Activated naive CD4-positive, alpha-beta T cell treated with anti-CD3 and anti-CD28 coated beads, Interleukin-2, amount 50 U/mL, for 16 hours (primary cell): ENCODE data around the gene ETFB.
"Not testable (repeated sequence)": the region's sequence is repeated elsewhere in the genome, so short reads cannot be mapped to it uniquely, and the experiment has no call there.

Experiments used
- DNase-seq: peaks from one replicate; pipeline ENCODE4 v3.0.0-alpha.2; 2020

The ETFB gene

DNA sequence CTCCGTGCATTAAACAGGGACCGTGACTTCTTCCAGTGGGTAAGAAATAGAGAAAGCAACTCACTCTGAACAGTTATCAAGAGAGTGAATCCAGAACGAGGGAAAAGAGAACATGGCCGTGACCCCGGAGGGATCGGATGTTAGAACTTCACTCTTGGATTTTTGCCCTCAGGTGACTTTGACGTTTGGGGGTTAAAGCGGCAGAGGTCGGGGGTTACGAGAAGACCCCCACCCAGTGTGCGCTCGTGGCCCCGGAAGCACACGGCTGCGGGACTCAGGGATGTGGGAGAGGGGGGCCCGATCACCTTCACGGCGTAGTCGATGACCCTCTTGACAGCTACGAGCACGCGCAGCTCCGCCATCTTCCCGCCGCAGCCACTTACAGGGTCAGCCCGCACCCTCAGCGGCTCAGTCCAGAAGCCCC lies at the start of gene ETFB:
ETFB (minus strand) TSS at position 424 of the 424 bp plus-strand sequence; CDS start at position 362, 62 bp downstream.
- DNase-seq = no peak

DNA sequence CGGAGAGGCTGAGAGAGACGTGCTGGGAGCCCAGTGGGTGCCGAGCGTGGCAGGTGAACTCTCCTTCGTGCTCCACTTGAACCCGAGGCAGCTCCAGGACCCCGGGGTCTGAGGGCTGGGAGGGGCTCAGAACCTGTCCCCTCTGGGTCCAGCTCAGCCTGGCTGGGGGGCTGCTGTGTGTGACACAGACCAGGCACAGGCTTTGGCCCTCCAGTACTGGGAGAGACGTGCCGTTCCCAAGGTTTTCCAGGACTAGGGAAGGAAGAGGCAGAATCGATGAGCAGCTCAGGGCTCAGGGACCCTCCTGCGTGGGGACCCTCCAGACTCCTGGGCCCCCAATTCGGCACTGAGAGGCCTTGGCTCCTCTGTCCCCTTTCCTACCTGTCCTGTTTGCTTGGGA lies 49.0 kb upstream of the ETFB start:
- no peak for DNase-seq

DNA sequence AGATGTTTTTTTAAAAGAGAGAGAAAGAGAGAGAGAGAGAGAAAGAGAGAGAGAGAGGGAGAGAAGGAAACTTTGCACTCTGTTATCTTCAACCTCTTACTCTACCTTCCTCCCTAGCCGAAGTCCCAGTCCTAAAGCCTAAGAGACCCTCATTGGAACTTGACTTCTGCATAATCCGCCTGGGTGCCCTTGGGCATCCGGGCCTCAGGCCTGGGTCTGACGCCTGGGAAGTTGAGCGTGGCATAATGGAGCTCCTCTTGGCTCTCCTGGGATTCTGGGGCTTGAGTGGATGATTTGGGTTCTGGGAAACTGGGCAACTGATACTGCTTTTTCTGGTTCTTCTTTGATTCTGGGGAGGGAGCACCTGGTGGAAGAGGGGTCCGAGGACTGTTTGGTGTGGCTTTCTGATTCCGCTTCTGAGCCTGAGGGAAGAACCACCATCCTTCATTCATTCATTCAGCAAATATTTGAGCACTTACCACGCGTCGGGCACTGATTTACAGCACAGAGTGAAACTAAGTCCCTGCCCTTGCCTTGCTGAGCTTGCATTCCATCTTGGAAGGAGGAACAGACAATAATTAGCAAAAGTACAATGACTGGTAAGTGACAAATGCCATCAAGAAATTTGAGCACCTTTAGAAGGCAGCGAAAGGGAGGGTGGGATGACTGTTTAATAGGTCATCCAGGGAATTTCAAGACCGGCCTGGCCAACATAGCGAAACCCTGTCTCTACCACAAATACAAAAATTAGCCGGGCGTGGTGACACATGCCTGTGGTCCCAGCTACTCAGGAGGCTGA lies 45.0 kb upstream of the ETFB start:
- DNase-seq = no peak

DNA sequence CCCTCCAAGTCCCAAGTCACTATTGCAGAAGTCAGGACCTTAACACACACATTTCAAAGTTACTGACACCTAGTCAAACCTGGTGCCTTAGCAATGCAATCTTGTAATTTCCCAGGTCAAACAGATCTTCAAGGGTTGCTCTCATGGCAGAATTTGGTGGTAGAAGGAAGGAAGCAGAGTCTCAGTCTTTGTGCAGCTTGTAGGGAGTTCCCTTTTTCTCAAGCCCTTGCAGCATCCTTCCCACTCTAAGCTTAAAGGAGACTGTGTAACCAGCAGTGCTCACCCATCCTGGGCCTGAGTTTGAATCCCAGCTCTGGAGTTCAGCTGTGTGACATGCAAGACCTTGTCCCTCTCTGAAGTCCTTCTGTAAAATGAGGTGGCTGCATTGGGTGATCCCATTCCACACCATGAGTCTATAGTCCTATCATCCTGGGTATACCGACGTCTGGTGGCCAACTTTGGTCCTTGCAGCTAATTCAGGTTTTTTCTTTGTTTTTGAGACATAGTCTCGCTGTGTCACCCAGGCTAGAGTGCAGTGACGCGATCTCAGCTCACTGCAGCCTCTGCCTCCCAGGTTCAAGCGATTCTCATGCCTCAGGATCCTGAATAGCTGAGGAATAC lies 41.4 kb upstream of the ETFB start:
- DNase-seq = no peak

DNA sequence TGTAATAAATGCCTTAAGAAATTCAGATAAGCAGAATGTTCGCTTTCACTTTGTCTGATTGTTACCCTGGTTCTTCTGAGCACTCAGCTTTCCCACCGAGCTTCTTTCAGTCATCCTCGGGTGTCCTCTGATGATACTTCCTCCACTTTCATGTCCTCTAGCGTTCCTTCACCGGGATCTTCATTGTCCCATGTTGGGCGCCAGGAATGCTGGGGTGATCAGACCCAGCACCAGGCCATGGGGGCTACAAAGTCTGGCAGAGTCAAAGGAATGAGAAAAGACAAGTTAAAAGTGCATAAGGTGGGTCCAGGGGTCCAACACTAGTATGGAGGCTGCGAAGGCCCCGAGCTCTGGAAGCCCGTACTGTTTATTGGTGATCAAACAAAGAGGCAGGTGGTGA lies 35.9 kb upstream of the ETFB start:
- no peak for DNase-seq

DNA sequence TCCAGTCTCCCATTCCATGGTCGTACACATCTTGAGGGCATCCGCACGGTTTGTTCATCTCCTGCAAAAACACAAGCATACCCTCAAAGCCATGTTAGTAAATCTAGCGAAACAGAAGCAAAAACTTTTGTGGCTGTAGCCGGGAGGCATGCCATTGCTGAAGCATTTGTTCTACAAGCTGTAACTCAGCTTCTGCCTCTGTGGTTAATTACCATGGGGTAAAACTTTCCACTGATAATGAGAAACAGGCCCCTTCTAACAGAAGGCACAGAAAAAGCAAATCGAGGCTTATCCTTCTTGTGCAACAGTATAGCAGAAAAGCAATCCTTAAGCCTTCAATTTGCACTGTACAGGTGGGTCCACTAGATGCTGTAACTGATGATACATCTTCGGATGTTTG lies 33.7 kb upstream of the ETFB start:
- not testable (repeated sequence) for DNase-seq

DNA sequence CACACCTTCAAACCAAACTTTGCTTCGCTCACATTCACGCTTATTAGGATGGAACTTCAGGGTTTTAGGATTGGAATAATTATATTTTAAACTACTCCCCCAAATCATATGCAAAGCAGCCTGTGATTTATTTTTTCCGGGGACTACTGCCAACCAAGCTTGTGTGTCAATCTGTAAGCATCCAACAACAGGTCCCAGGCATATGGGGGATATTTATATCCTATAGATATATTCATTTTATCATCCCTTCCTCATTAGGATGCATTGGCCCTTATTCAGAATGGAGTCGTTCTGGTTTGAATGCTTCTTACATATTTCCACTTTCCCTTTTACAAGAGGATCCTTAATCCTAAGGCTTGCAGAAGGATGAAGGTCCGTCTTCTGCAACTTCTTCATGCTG lies 33.0 kb upstream of the ETFB start:
- no peak for DNase-seq

DNA sequence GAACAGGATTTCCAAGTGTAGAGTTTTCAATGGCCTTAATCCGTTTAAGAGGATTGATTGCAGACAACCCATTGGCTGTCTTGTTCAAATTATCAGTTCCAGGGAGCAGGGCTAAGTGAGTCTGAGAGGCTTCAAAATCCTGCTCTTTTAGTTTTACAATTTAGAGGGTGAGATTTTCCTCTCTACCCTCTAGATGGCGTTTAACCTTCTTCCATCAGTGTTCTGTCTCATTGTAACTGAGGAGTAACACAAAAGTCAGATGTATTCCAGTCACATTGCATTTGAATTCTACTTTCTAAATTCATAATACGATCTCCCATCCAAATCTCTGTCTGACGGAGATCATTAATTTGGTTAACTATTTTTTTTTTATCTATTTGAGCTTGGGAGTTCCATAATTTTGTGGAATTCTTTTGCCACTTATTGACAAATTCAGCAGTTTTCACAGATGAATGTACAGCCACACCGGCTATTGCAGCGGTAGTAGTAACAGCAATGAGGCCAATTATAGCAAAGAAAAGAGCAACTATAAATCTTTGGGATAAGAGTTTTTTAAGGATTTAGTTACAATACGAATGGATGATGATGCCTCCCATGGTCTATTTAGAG lies 32.0 kb upstream of the ETFB start:
- DNase-seq = no peak

DNA sequence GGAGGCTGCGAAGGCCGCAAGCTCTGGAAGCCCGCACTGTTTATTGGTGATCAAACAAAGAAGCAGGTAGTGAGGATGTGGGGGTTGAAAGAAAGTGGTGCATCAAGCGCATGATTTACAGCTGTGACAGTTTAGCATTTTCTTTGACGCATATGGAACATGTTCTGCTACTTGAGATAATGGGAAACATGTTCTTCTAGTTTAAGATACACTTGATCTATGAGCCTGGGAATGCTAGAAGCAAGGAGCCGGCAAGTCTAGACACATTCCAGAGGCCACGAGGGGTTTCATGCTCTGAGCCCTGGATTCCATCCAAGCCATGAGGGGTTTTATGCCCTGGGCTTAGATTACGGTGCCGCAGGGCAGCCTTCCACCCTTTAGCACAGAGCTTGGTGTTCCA lies 31.3 kb upstream of the ETFB start:
- DNase-seq = not testable (repeated sequence)

DNA sequence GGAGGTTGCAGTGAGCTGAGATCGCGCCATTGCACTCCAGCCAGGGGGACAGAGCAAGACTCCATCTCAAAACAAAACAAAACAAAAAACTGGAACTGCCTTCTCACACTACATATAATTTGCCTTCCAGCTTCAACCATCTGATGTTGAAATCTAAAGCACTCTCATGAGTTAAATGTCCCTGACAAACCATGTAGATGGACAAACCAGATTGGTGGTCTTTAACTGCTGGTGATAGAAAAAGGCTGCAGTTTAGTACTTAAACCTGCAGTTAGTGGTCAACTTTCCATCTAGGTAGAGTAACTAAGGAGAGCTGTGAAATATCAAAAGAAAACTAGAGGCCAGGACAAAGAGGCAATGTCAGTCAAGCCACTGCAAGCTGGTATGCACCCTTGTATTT lies 30.0 kb upstream of the ETFB start:
- DNase-seq = no peak

DNA sequence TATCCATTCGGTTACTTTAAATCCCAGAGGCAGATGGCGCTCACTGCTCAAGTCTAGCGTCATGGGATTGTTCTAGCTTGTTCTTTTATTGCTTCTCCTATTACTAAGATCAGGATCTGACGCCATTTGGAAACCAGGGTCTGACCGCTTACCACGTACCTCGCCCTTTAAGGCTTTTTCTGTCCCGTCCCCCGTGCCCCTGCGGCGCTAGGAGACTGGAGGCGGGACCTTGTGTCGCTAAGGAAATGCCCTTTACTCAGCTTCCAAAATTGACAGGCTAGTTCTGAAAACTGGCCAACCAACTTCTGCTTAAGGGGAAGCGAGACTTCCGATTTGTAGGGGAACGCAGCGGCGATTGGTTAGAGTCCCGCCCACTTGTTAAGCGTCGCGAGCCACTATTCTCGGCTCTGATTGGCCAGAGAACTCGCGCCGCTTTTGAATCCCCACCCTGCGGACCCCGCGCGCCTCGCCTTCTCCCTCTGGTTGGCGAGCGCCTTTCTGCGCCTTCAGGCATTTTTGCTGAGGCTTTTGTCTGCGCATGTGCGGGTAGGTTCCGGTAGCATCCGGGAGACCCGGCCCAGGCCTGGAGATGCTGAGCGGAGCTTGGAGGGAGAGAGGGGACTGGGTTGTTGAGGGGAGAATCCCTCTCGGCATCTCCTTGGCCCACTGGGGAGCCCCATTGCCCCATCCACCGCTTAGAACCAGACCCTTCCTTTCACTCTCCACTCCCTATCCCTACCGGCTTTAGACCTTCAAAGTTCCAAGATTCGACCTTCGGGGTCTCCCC lies 28.1 kb upstream of the ETFB start:
- DNase-seq = peak; percentile 86

DNA sequence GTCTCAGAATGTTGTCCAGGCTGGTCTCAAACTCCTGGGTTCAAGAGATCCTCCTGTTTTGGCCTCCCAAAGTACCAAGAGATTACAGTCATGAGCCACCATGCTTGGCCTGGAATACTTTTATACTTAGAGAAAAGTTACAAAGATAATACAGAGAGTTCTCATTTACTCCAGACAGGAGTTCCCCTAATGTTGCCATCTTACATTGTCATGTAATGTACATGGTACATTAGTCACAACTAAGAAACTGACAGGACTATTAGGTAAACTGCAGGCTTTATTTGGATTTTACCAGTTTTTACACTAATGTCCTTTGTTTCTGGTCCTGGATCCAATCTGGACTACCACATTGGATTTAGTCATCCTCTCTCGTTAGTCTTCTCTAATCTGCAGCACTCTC lies 26.5 kb upstream of the ETFB start:
- DNase-seq = no peak

DNA sequence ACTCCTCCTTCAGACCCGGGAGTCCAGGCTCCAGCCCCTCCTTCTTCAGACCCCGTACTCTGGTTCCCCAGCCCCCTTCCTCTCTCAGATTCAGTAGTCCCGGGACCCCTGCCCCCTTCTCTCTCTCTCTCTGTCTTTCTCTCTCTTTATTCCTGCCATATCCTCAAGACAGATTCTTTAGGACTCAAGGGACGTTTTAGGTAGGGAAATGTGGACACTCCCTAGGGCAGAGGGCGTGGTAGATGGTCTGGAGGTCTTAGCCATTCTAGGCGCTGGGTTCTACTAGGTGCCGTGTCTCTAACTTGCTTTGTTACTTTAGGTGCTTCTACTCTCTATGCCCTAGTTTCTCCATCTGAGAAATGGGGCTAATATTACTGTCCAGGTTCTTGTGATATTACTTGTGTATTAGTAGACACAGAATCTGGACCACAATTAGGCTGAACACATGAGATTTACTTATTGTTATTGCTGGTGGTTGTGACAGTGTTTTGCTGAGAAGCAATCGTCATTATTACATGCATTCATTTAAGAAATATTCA lies 25.0 kb upstream of the ETFB start:
- no peak for DNase-seq

DNA sequence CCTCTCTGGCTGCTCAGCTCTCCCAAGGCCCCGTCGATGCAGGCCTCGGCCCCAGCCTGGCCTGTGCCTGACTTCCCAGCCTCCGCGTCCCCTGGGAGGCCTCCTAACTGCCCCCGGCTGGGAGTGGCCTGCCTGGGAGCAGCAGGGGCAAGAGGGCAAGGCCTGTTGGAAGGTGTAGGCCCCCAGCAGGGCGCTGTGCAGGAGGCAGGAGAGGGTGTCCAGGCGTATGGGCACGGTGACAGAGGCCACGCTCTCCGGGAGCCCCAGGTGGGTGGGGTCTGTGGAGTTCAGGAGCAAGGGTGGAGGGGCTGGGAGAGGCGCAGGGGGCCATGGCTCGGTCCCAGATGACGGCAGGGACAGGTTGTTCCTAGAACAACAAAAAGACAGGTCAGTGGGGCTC lies 23.0 kb upstream of the ETFB start:
- DNase-seq = no peak

DNA sequence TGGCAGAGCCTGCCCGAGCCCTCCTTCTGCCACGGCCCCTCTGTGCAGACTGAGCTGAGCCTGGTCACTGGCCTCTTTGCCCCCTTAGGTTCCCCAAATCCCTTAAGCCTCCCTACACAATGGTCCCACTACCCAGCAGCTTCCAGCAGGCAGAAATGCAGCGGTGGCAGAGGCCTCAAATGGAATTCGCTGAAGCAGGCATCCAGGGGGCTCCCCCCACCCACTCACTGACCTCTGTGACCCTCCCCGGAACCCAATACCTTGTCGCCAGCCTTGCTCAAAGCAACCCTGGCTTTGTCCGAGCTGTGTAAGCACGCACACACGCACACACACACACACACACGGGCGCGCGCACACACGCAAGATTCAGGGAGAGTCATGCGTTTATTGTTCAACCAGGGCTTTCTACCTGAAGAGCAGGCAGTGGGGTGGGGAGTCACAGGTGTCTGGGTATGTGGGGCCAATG lies 21.8 kb upstream of the ETFB start, which contains the start of gene LIM2:
LIM2 (minus strand) TSS at position 51 of the 466 bp plus-strand sequence. CDS start 531 bp downstream, outside the sequence.
- no peak for DNase-seq

DNA sequence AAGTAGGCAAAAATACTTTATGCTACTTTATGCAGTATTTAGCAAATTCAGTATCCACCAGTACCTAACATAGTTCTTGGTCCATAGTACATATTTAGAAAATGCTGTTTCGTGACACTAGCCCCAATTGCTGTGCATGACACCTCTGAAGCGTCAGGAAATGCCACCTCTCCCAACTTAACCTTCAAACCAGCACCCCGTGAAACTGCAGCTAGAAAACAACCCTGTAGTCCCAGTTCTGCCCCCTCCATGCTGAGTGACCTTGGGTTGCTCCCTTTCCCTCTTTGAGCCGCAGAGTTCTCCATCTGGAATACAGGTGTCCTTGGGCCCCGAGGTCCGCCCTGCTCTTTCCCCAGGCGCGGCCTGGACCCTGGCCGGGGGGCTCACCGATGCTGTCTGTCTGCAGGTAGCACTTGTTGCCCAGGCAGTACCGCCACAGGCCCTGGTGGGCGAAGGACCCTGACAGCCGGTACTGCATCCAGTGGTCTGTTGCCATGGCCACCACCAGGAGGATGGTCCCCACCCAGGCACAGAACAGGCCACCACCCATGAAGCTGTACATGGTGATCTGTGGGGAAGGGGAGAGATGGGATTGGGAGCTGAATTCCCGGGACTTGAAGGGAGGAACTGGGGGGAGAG lies 20.8 kb upstream of the ETFB start:
- DNase-seq = no peak

DNA sequence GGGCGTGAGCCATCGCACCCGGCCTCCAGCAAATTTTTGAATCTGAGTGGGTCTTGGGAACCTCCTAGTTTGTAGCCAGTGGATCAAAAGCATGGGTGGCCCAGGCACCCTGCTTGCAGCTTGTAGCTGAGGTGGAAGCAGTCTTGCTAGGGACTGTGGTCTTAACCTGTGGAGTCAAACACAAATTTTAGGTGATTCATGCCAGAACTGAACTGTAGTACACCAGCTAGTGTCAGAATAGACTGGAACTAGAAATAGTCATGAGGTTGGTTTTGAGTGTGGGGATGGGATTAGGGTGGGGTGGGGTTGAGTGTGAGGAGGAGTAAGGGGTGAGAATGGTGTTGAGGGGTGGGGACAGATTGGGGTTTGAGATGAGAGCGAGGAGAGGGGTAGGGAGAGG lies 15.8 kb upstream of the ETFB start:
- no peak for DNase-seq

DNA sequence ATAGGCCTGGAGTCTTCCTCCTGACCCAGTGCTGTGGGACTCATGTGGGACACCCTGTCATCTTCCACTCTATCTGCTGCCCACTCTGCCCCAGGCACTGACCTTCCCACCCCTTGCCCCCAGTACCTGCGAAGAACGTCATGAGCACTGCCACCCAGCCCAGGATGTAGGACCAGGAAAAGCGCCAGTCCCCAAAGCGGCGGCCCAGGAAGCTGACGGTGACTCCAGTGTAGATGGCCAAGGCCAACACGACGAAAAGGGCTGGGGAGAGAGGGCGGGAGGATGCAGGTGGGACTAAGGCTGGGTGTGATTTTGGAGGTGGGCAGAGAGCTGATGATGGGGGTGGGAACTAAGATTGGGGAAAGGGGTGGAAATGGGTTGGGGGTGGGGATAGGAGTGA lies 14.2 kb upstream of the ETFB start:
- DNase-seq = no peak

DNA sequence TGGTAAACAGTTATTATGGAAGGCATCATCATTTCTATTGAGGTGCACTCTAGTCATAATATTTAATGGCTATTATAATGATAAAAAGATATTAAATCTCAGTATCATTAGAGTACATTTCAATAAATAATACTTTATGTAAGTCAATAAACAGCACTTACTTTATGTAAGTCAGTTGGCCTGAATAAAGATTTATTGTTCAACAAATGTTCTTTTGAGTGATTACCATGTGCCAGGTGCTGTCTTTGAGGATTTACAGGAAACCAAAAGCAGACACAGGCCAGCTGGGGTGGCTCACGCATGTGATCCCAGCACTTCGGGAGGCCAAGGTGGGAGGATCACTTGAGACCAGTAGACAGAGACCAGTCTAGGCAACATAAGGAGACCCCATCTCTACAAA lies 11.2 kb upstream of the ETFB start:
- DNase-seq = no peak

DNA sequence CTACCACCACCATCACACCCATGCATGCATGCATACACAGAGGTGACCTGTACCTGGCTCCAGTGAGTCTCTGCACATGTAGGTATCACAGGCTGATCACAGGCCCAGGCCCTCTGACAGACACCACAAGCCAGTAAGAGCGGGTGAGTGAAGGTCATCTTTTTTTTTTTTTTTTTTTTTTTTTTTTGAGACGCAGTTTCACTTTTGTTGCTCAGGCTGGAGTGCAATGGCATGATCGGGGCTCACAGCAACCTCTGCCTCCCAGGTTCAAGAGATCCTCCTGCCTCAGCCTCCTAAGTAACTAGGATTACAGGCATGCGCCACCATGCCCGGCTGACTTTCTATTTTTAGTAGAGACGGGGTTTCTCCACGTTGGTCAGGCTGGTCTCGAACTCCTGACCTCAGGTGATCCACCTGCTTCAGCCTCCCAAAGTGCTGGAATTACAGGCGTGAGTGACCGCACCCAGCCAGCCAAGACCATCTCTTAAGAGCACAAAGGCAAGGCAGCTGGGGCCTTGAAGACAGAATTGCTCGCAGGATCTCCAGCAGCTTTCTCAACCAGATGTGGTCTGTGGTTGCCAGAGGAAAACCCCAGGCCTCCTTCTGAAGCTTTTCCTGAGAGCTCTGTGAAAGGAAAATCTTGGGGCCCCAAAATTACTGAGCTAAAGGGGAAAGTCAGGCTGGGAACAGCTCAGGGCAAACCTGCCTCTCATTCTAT lies 9.5 kb upstream of the ETFB start:
- no peak for DNase-seq

DNA sequence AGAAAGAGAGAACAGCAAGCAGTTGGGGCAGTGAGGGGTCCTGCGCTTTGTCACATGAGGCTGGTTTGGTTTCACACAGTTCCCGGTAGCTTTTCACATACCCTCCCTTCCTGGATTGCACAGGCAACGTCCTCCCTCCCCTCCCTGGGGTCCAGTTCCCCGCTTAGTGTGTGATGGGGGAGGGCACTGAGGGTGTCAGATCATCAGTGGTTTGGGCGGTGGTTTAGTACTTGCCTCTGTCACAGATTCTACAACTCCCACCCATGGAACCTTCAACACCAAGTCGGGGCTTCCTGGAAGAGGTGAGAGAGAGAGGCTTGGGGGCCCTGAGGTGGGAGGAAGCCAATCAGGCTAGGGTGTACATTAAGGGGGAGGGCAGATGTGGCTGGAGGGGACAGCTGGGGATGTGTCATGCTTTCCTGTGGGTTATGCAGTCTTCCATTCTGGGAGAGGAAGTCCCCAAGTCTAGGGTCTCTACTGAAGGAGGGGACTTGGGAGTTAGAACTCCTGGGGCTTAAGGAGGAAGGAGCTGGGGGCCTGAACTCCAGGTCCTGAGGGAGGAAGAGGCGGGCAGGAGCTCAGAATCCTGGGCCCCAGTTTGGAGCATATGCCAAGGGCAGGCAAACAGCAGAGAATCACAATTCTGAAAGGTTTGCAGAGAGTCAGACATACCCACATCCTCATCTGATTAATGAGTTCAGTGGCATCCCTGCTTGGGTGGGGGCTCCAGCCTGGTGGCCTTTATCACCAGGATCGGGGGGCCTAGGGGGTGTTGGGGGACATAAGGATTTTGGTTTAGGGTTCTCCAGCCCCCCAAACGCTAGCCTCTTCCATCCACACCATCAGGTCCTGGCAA lies 6.7 kb upstream of the ETFB start, which contains the start of gene NKG7:
NKG7 (minus strand) TSS at position 6 of the 856 bp plus-strand sequence. CDS start 119 bp downstream, outside the sequence.
- DNase-seq = peak; percentile 62
